Renal cortical epithelial cell (primary cell): Measurements from ENCODE around the gene SBNO1. TPM values are rescaled to one million over a fixed set of nuclear protein-coding genes. Genes with fewer than 3 reads are reported as not detected.
"Not testable (repeated sequence)": the region's sequence is repeated elsewhere in the genome, so short reads cannot be mapped to it uniquely, and the experiment has no call there.

ENCODE experiments used
- DNase-seq: peaks from one replicate; pipeline ENCODE4 v3.0.0-alpha.2; 2011; ENCODE audit warnings: low read depth
- total RNA-seq: library from RNA; depleted of rRNA; stranded (reverse); fragments of >200 nt; gene quantifications from 2 replicates; pipeline ENCODE4 v1.2.3, GENCODE V29; 2014

Gene SBNO1
- total RNA-seq, 1 donor from 2014 or later = 49.5 TPM

DNA sequence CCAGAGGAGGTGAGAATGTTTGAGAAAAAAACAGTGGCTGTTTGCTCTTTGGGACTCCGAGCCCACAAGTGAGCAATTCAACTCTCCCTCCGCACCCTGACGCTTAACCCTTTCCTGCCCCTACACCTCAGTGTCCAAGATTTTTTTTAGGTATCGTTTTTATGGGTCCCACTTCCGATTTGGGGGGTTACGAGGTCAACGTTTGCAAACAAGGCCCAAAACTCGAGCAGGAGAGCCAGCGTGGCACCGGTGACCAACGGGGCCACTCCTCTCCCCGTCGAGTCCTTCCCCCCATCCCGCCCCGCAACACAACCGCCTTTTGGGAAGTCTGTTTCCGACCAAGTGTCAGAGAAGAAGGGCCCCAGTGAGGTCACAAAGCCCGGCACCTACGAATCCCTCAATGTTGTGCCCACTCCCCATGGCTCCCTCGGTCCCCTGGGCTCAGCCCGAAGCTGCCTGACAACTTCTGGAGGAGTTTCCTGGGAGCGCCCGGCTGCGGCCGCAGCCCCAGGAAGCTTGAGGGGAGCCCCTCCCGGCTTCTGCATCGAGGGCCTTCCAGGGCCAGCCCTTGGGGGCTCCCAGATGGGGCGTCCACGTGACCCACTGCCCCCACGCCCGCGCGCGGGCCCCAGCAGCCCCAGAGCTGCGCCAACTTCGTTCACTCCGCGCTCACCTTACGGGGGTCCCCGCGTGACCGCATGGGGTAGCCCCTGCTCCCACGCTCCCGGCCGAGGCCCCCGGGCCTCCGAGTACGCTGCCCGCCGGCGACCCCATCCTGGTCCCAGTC is 94.2 kb downstream of the SBNO1 start:
- DNase-seq = peak; percentile 7

DNA sequence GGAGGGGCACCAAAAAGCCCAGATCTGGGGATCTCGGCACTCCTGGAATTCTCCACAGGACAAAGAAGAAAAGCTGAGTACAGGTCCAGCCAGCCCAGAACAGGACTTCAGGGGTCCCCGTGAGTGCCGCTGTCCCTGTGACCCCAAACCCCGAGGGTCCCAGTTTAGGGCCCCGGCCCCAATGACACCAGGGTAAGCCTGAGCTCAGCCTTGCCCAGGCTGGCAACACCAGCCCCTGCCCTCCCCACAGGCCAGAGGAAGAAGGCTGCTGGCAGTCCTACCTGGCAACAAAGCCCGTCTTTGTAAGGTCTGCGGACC is 94.8 kb downstream of the SBNO1 start:
- DNase-seq = no peak

DNA sequence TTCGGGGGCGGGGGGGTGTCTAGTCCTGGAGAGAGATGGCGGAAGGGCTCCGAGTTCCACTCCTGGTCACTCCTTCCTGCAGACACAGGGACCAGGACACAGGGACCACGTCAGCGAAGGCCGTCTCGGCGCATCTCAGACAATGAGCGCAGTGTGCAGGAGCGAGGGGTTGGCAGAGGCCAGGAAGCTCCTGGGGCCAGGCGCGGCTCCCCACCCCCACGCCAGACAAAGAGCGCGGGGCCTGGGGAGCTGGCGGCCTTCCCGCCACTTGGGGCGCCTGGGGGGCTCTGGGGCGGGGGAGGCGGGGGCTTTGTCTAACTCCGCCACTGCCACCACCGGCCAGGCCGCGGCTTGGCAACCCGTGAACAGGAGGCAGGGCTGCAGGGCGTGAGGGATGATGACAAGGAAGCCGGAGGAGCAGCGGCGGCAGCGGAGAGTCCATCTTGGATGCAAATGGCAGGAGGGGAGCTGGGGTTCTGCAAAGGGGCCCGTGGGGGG is 95.2 kb downstream of the SBNO1 start:
- no peak for DNase-seq

DNA sequence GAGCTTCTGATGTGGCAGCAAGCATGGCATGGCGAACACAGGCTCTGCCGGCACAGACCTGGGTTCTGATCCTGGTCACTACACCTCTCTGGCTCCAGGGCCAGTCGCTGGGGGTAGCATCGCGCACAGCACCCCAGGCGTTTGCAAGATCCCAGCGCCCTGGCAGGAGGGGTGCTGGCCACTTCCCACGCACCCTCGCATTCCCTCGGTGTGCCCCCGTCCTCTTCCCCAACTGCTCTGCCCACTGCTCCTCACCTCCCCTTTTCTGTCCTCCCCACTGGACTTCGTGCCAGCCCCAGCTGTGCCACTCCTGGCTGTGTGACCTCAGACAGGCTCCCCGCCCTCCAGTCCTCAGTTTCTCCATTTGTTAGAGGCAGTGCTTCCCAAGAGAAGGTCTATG is 95.8 kb downstream of the SBNO1 start:
- no peak for DNase-seq

DNA sequence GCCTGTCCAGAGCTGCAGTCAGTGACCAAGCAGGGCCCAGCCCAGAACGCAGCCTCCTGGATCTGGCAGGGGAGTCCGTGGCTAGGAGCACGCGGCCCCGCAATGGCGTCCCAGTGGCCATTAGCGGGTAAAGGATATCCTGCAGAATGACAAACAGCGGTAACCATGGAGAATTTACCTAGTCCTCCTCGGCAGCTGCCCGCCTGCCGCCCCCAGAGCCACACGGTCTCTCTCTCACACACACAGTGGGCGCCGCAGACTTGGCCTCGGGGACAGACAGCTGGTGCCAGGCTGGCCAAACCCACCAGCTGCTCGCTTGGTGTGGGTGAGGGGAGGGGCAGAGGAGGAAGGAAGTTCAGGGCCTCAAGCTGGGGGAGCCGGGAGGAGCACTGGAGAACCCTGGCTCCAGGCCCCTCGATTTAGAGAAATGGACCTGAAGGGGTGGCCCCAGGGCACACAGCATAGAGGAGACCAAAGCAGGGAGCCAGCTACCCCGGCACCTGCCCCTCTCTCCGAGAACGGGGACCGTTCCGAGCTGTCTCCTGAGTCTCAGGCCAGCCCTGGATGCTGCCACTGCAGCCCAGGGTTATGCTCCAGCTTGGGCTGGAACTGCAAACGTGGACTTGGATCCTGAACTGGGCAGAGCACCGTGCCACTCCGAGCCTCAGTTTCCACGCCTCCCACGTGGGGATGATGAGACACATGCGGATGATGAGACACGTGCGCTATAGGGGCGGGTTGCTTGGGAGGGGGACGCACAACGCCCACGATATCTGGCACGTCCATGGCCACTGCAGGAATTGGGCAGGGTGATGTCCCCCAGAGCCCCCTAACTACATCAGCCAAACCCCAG is 96.4 kb downstream of the SBNO1 start:
- DNase-seq = no peak

DNA sequence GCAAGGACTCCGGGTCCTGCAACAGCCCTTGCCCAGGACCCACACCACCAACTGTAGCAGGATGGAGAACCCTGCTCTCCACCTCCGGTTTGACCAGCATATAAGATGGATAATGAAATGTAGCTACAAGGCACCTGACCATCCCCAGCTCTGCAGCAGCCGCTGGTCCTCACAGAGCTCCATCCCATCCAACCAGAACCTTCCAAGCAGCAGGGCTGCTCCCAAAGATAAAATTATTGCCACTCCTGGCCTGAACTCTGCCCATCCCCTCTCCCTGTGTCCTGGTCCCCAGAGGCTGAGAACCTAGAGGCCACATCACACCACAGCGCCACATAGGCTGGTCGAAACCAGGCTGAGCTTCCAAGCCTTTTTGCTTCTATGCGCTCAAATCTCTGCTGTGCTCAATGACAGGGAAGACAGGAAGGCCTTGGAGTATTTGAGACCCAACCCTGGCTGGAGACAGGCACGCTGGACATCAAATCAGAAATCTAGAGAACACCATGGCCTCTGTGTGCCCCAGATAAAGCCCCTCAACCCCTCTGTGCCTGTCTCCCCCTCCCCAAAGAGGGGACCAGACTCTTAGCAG is 97.2 kb downstream of the SBNO1 start:
- DNase-seq = no peak

DNA sequence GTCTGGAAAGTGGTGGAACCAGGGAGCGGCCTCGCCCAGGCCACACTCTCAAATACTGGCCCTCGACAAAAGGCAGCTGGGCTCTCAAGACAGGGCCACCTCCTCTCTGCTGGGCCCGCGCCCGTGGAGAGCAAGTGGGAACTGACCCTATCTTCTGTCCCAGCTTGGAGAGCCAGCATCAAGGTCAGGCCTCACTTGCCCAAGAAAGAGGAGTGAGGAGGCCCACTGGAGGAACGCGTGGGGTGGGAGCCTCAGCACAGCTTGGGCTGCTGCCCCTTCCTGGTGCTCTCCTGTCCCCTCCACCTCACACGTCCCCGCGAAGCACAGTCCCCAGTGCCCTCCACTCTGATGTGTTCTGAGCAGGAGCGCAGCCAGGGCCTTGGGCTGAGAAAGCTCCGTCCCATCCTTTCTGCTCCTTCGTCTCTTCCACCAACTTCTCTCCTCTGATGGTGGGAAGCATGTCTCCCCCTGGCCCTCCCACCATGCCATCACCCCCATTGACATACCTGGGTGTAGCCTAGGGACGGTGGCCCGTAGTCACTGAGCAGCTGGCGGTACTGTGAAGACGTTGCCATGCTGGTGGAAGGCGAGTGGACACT is 97.9 kb downstream of the SBNO1 start:
- DNase-seq = no peak

DNA sequence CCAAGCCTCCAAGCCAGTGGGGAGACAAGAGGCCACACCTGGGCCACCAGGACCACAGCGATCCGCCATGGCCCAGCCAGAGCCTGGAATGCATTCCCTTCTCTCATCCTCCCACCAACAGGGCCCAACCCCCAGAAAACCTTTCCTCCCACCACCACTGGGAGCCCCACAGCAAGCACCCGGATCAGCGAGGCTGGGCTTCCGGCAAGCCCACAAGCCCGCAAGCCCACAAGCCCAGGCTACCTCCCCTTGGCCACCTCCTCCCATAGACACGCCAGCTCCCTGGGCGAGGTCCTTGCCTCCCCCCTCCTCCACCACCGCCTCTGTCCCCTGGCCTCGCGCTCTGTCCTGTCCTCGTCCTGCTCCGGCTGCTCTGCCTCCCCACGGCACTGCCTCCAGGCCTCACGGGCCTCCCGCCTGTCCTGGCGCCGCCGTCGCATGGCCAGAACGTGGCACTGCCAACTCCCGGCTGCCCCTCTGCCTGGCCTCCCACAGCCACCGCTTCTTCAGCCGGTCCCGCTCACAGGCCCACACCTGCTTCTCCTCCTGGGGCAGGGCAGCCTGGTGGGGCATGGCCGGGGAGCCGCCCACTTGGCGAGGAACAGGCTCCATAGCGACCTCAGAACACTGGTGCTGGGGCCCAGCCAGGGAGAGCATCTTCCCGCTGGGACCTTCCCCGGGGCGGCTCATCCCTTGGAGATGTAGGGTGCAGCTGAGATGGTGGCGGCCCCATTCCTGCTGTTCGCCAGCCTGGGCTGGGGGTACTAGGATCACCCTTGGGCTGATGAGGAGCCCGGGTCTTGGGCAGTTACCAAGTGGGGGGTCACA is 98.6 kb downstream of the SBNO1 start:
- no peak for DNase-seq

DNA sequence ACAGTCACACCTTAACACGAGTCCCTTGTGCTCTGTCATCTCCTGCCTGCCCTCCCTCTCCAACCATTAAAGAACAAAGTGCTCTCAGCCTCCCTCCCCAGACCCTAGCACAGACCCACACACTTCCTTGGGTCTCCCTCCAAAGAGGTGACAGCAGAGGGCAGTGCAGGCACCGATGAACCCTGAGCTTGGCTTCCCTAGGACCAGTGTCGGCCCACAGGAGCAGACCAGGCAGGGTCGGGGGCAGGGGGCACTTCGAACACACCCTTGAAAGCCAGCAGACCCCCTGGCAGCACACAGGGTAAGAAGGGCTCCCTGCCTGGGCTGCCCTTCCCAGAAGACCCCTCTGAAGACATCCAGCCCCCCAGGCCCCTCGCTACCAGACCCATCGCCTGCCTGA is 100.0 kb downstream of the SBNO1 start:
- DNase-seq = no peak

DNA sequence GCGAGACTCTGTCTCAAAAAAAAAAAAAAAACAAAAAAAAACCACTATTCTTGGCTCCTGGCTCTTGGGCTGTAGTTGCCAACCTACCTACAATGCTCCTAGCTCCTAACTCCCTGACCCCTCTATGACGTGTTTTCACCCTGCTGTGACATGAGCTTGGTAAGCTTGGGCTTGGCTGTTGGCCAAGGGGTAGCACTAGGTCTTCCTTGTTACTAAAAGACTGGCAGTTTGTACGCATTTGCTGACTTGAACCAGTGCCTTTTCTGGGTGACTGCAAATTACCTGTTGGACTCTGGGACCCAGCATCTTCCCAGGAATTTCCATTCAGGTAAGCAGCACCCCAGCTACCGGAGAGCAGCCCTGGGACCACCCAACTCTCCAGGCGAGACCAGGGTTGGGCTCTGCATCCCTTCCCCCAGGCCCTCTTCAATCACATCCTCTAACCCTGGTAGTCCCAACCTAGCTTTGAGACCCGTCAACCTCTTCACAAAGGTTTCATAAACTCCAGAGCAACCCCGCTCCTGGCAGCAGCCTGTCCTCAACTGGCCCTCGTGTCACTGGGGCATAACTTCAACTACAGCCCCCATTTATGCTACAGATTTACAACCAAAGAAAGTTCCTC is 101.3 kb downstream of the SBNO1 start:
- DNase-seq = no peak

DNA sequence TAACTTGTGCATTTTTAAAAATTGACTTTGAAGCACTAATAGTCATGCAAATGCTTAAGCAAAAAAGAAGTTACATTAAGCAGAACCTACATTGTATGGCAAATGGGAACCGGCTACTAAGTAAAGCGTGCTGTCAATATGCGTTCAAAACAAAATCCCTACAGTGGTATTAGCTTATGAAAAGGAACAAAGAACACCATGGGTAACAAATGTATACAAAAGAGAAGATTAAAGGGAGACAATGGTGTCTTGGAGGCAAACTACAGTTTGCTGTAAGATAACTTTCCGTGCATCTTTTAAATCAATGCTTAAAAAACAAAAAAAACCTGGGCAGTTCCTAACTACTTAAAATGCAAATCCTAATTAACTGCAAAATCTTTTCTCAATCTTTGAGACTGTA is 103.5 kb downstream of the SBNO1 start:
- no peak for DNase-seq

DNA sequence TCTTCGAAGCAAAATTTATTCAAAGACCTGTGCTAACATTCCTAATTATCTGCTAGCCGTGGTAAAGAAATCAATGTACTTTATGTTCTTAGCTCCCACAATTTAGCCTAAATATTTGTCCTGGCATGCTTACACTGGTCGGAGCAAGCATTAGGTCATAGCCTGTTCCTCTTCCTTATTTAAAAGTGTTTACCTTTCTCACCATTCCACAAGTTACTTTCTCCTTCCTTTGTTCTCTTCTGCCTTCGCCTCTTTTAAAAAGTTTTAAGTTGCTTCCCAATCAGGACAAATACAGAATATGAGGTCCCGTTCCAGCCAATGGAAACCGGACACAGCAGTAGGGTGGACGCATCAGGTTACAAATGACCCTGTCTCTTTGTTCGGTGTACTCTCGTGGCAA is 104.6 kb downstream of the SBNO1 start:
- no peak for DNase-seq

DNA sequence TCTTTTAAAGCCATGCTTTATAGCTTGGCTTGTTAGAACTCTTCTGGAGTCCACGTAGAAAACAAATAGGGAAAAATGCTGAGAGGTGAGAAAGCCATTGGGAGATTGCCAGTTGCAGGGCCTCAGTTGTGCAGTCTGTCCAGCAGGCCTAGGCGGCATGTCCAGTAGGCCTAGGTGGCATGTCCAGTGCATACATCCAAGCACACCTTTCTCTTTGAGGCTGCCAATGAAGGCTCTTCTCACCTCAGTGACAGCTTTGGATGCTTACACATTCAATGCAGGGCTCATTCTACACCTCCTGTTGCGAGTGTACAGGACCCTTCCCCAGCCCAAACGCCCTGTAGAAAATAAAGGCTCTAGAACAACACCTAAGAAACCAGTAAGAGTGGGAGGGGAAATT is 106.1 kb downstream of the SBNO1 start:
- no peak for DNase-seq

DNA sequence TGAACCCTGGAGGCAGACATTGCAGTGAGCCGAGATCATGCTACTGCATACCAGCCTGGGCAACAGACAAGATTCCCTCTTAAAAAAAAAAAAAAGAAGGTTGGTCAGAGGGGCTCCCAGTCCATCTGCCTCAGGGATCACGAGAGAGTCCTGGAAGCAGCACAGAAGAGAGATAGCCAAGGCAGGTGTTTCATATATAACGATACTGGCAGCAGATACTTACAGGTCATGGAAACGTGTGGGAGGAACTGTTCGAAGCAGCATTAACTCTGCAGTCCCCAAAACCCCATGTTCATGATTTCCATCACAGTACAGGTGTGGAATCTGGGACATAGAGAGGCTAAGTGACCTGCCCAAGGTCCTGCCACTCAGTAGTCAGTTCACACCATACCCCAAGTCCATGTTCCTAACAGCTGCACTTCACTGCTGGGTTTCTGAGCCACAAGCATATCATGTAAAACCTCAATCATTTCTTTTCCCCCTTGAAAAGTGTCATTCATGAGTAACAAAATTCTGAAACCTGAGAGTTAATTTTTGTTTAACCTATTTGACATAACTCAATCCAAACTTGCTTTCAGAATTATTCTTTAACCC is 109.7 kb downstream of the SBNO1 start:
- DNase-seq = no peak

DNA sequence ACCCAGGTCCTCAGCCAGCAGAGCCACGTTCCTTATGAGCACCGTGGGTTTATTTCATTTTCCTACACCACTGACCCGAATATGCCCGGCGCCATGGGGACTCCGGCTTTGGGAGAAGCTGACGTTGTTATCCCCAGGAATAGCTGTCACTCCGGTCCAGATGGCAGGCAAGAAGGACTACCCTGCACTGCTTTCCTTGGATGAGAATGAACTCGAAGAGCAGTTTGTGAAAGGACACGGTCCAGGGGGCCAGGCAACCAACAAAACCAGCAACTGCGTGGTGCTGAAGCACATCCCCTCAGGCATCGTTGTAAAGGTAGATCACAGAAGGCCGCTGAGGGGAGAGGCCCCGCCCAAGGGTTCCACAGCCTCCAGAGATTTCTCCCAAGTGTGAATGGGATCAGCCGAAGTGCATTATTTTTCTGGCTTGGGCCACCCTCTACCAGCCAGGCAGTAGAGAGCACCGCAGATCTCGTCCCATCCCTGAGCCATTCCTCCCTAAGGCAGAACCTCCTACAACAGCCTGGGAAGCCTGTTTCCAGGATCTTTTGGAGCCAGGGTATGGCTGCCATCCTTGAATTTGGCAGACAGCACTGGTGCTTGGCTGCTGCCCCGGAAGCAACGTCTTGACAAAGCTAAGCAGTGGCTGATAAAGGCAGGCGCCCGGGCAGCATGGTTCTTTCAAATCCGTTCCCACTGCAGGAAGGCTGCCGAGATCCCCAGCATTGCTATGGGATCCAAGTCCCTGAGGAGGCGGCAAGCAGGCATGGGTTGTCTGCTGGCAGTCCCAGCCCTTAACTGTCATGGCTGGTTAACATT is 110.8 kb downstream of the SBNO1 start:
- DNase-seq = no peak

DNA sequence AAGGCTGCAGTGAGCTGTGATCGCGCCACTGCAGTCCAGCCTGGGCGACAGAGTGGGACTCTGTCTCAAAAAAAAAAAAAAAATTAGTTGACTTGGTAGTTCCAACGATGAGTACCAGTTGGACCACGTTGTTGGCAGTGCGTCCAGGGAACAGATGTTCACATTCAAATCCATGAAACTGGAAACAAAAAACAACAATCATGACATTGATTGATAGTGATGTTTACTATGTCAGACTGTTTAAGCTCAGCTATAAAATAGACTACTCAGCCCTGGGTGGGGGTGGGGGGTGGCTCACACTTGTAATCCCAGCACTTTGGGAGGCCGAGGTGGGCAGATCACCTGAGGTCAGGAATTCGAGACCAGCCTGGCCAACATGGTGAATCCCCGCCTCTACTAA is 112.3 kb downstream of the SBNO1 start:
- not testable (repeated sequence) for DNase-seq

DNA sequence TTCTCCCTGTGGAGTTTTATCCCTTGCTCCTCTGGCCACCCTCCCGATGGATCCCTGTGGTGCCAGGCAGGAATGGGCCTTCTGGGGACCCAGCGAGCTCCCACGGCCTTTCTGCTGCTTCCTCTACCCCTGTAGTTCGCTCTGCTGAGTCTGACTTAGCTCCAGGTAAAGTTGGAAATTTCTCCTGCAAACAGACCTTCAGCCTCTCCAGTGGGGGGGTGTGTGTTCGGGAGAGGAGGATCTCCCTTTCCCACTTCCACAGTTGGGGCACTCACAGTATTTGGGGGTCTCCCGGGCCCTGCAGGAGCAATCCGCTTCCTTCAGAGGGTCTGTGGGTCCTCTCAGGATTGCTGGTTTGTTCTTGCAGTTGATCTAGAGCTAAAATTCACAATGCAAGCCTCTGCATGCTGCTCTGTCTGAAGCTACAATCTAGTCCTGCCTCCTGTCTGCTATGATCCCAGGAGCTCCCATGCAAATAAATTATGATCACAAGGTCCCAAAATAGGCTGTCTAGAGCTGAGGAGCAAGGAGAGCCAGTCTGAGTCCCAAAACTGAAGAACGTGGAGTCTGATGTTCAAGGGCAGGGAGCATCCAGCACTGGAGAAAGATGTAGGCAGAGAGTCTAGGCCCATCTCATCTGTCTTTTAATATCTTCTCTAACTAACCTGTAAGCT is 113.1 kb downstream of the SBNO1 start:
- no peak for DNase-seq

DNA sequence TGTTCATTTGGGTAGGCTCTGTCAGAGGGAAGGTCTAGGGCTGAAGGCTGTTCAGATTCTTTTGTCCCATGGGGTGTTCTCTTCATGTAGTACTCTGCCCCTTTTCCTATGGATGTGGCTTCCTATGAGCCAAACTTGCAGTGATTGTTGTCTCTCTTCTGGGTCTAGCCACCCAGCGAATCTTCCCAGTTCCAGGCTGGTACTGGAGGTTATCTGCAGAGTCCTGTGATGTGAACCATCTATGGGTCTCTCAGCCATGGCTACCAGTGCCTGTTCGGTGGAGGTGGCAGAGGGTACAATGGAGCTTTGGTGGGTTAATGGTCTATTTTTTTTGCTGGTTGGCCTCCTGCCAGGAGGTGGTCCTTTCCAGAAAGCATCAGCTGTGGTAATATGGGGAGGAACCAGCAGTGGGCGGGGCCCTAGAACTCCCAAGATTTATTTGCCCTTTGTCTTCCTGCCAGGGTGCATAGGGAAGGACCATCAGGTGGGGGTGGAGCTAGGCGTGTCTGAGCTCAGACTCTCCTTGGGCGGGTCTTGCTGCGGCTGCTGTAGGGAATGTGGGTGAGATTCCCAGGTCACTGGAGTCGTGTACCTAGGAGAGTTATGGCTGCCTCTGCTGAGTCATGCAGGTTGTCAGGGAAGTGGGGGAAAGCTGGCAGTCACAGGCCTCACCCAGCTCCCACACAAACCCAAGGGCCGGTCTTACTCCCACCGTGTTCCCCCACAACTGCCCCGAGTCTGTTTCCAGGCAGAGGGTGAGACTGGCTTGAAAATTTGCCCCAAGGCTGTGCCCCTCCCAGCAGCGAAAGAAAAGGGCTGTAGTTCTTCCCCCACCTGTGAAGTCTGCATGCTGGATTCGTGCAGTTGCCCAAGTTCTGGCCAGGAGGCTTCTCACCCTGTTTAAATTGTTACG is 113.9 kb downstream of the SBNO1 start:
- DNase-seq = peak; percentile 95
